ENCODE results near the gene HNRNPF.
"Not testable (repeated sequence)": the region's sequence is repeated elsewhere in the genome, so short reads cannot be mapped to it uniquely, and the experiment has no call there.

HNRNPF gene, protein sequence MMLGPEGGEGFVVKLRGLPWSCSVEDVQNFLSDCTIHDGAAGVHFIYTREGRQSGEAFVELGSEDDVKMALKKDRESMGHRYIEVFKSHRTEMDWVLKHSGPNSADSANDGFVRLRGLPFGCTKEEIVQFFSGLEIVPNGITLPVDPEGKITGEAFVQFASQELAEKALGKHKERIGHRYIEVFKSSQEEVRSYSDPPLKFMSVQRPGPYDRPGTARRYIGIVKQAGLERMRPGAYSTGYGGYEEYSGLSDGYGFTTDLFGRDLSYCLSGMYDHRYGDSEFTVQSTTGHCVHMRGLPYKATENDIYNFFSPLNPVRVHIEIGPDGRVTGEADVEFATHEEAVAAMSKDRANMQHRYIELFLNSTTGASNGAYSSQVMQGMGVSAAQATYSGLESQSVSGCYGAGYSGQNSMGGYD

DNA sequence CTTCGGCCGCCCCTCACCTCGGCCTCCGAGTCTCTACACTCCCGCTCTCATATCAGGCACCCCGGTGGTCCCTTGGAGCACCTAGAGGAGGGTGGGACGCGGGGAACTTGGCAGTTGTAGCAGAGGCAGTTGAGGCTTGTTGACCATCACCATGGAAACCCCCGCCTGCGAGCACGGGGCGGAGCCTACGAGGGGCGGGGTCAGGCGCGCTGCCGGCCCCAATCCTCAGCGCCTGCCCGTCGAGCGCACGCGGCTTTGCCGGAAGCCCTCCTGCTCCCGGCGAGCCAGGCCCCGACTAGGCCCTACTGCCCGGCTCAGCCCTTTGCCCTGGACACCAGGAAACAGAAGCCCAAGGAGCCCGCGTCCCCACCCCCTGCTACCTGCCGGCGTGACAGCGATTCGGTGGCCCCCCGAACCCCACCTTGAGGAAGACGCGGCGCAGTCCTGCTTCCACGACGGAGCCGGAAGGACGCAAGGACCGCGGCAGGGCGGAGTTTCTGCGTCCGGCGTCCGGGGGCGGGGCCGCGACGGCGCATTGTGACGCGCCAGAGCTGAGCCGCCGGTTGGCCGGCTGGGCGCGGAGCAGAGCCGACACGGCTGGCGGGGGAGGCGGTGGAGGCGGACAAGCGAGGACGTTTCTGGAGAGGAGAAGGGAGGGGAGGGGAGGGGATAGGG is at the start of gene HNRNPF:
HNRNPF (minus strand) TSS at position 477 of the 675 bp plus-strand sequence. CDS start 21,302 bp downstream, outside the sequence.
- in situ Hi-C loops (cut with MboI; ENCODE audit: low sequenced_read_pairs), result loop anchor here (25.0 kb wide), 1 partner anchor 1553 kb away; the partner anchor contains the start of gene RASSF4

DNA sequence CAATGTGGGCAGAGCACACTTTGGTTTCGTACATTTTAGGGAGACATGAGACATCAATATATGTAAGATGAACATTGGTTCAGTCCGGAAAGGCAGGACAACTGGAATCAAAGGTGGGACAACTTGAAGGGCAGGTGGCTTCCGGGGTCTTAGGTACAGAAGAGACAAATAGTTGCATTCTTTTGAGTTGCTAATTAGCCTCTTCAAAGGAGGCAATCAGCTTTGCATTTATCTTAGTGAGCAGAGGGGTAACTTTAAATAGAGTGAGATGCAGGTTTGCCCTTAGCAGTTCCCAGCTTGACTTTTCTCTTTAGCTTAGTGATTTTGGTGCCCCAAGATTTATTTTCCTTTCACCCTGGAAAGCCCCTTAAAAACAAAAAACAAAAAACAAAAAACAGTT is 49.2 kb upstream of the HNRNPF start:
- in situ Hi-C loops (cut with MboI; ENCODE audit: low sequenced_read_pairs), result no loop called here

DNA sequence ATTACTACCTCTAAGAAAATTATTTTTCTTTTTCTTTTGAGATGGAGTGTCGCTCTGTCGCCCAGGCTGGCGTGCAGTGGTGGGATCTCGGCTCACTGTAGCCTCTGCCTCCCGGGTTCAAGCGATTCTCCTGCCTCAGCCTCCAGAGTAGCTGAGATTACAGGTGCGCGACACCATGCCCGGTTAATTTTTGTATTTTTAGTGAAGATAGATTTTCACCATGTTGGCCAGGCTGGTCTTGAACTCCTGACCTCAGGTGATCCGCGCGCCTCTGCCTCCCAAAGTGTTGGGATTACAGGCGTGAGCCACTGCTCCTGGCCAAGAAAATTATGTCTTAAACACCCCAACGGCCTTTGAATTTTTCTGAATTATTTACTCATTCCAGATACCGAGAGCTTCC is 47.6 kb upstream of the HNRNPF start:
- in situ Hi-C loops (cut with MboI; ENCODE audit: low sequenced_read_pairs), result not testable (repeated sequence)

DNA sequence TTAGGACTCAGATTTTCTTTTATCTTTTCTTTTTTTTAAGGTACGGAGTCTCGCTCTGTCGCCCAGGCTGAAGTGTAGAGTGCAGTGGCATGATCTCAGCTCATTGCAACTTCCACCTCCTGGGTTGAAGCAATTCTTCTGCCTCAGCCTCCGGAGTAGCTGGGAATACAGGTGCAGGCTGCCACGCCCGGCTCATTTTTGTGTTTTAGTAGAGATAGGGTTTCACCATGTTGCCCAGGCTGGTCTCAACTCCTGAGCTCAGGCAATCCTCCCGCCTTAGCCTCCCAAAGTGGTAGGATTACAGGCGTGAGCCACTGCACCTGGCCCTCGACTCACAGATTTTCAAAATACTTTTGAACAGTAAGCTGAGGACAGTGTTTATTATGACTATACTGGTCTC is 45.0 kb upstream of the HNRNPF start:
- in situ Hi-C loops (cut with MboI; ENCODE audit: low sequenced_read_pairs), result not testable (repeated sequence)

DNA sequence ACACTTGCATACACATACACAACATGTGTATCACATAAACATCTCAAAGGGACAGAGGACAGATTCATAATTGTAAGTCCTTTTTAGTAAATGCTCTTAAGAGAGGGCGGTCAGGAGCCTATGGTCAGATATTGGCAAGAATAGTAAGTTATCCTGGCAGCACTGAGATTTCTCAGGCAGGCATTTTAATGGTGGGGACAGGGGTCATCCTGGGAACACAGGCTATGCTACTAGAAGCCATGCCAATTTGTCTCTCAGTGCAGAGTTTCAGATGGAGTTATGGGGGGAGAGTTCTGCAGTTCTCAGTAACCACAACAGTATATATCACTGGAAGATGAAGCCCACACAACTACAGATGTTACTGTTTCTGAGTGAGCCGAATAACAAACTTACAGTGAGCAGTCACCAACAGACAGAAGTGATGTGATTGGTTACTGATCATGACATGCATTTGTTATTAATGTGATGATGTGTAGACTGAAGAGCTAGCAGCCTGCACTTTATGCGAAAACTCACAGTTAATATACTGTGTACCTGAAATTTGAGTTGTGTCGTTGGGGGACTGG is 44.4 kb upstream of the HNRNPF start:
- in situ Hi-C loops (cut with MboI; ENCODE audit: low sequenced_read_pairs), result no loop called here

GRCh38 chr10:43452356-43452914 is 43.4 kb upstream of the HNRNPF start:
- in situ Hi-C loops (cut with MboI; ENCODE audit: low sequenced_read_pairs), result no loop called here

GRCh38 chr10:43448742-43449141 is 39.8 kb upstream of the HNRNPF start:
- in situ Hi-C loops (cut with MboI; ENCODE audit: low sequenced_read_pairs), result no loop called here

- in situ Hi-C loops (cut with MboI; ENCODE audit: low sequenced_read_pairs), result not testable (repeated sequence)
Observed at GRCh38 chr10:43446219-43447017, 37.4 kb upstream of the HNRNPF start.

GRCh38 chr10:43444897-43445466 is 36.0 kb upstream of the HNRNPF start:
- in situ Hi-C loops (cut with MboI; ENCODE audit: low sequenced_read_pairs), result no loop called here

DNA sequence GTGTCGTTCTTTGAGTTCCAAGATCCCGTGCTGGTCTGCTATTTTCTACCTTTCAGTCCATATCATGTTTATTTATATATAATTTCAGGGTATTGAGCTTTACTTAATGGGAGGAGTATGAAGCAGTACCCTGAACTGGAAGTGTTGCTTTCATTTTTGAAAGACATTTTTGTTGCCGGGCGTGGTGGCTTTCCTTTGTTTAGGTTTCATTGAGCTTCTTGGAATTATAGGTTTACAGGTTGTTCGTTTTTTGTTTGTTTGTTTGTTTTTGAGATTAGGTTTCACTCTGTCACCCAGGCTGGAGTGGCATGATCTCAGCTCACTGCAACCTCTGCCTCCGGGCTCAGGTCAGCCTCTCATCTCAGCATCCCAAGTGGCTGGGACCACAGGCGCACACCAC is 35.3 kb upstream of the HNRNPF start:
- in situ Hi-C loops (cut with MboI; ENCODE audit: low sequenced_read_pairs), result no loop called here

DNA sequence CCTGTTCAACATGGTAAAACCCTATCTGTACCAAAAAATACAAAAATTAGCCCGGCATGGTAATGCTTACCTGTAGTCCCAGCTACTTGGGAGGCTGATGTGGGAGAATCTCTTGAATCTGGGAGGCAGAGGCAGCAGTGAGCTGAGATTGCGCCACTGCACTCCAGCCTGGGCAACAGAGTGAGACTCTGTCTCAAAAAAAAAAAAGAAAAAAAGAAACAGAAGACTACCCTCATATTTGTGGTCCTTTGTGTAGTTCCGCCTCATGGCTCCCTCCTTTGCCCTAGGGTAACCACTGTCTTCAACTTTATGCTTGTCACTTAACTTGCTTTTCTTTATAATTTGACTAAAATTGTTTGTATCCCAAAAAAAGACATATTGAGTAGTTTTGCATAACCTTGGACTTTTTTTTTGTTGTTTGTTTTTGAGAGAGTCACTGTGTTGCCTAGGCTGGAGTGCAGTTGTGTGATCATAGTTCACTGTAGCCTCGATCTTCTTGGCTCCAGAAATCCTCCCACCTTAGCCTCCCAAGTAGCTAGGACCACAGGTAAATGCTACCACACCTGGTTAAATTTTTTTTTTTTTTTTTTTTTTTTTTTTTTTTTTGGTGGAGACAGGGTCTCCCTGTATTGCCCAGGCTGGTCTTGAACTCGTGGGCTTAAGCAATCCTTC is 31.6 kb upstream of the HNRNPF start:
- in situ Hi-C loops (cut with MboI; ENCODE audit: low sequenced_read_pairs), result no loop called here

DNA sequence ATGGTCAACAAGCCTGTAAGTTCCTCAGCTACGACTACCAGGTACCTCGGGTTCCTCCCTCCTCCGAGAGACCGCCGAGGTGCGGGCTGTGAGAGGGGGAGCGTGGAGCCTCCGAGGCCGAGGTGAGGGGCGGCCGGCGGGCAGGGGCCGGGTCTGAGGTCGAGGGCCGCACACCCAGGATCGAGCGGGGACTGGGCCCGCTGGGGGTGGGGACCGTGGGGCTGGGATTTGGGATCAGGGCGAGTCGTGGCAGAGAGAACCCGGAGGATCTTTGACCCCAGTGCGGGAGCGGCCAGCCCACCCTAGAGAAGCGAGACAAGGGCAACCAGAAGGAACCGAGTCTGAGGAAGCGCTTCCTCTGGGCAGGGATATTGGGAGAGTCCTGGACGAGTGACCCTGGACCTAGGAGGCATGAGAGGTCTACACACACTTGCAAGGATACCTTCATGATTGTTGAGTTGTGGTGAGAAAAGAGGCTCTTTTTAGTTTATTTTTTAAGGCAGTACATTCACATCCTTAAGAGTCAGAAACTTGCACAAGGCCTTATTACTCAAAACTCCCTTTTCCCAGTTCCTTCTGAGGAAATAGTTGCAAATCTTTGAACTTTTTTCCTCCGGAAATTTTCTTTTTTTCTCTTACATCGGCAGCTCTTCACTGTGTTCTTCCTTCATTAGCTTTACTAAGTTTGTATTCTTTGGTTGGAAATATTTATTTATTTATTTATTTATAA is 28.3 kb upstream of the HNRNPF start:
- in situ Hi-C loops (cut with MboI; ENCODE audit: low sequenced_read_pairs), result no loop called here

- in situ Hi-C loops (cut with MboI; ENCODE audit: low sequenced_read_pairs), result no loop called here
Observed at GRCh38 chr10:43436291-43437140, 27.5 kb upstream of the HNRNPF start, which contains the start of gene ZNF487. ZNF487 (plus strand) TSS chr10:43437111; CDS start chr10:43475814, 38,703 bp downstream.

DNA sequence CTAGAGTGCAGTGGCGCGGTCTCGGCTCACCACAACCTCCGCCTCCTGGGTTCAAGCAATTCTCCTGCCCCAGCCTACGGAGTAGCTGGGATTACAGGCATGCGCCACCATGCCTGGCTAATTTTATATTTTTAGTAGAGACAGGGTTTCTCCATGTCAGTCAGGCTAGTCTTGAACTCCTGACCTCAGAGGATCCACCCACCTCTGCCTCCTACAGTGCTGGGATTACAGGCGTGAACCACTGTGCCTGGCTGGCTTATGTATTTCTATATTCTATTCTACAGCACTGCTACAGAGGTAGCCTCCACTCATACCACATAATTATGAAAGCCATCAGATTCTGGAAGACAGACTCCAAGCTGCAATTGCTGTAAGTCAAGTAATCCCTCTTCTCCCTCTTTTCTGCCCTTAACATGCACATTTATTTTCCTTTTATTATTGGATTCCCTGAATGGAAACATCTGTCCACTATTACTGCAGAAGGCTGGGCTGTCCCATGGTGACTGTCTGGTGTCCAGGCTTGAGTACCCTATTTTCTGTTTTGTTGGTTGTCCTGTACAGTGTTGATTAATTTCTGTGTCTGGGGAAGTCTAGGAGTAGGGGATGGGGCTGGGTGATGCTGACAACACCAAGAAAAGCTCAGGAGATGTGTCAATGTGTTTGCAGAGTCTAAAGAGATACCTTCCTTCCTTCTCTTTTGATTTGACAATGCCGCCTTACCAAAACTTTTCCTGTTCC is 22.1 kb upstream of the HNRNPF start:
- in situ Hi-C loops (cut with MboI; ENCODE audit: low sequenced_read_pairs), result no loop called here

DNA sequence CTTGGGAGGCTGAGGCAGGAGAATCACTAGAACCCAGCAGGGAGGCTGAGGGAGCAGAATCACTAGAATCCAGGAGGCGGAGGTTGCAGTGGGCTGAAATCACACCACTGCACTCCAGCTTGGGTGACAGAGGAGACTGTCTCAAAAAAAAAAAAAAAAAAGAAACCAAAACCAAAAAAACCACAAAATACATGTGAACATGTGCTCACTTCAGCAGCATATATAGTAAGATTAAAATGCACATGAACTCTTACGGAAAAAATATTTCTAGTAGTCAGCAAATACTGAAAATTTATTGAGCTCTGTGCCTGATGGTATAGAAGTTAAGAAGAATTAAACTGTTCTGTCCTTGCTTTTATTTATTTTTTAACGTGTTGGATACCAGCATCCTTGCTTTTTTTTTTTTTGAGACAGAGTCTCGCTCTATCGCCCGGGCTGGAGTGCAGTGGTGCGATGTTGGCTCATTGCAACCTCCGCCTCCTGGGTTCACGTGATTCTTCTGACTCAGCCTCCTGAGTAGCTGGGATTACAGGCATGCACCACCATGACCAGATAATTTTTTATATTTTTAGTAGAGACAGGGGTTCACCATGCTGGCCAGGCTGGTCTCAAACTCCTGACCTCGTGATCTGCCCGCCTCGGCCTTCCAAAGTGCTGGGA is 18.3 kb upstream of the HNRNPF start:
- in situ Hi-C loops (cut with MboI; ENCODE audit: low sequenced_read_pairs), result no loop called here

DNA sequence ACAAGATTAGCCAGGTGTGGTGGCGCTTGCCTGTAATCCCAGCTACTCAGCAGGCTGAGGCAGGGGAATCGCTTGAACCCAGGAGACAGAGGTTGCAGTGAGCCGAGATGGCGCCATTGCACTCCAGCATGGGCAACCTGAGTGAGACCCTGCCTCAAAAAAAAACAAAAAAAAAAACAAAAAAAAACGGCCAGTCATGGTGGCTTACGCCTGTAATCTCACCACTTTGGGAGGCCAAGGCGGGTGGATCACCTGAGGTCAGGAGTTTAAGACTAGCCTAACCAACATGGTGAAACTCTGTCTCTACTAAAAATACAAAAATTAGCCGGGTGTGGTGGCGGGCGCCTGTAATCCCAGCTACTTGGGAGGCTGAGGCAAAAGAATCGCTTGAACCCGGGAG is 17.5 kb upstream of the HNRNPF start:
- in situ Hi-C loops (cut with MboI; ENCODE audit: low sequenced_read_pairs), result not testable (repeated sequence)

DNA sequence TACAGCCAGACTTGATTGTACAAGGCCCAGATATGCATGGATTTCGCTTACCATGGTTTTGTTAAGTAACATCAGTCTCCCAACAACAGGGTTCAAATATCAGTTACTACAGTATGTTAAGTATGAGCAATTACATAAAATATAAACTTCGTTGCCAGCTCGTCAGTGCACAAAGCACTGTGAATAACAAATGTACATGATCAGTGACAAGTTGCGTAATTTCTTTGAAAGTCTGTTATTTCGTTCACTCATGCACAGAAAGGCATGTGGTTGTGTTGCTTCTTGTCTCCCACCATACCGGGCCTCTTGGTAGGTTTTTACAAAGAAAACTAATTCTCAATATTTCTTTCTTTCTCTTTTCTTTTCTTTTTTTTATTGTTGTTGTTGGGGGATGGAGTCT is 15.4 kb upstream of the HNRNPF start:
- in situ Hi-C loops (cut with MboI; ENCODE audit: low sequenced_read_pairs), result loop anchor here (25.0 kb wide), 1 partner anchor 1538 kb away; the partner anchor contains the start of gene RASSF4

Measured in HL-60/S4 treated with retinoic acid at 250 ng/mL for 4 days and 3 days (cell line).